ENCODE measurements around the gene PHF21A.

GRCh38 chr11:45995342-45995734 is 125.9 kb downstream of the PHF21A start:
- no peak for TF ChIP-seq CTCF (conservative IDR thresholded peaks at IDR 0.05; ENCODE audit: low read length)
- no peak for TF ChIP-seq EZH2phosphoT487 (IDR thresholded peaks at IDR 0.05; ENCODE audit: borderline replicate concordance, low read depth, low read length)
